Measurements from ENCODE around the gene C19orf33.

The C19orf33 gene

GRCh38 chr19:38280030-38280921, 23.8 kb upstream of the C19orf33 start:
- DNase-seq, result no peak

GRCh38 chr19:38281811-38282566, 22.1 kb upstream of the C19orf33 start:
- no peak for DNase-seq

GRCh38 chr19:38283271-38283670, 20.8 kb upstream of the C19orf33 start:
- DNase-seq, result no peak

- no peak for DNase-seq
Observed at GRCh38 chr19:38284422-38284821, 19.6 kb upstream of the C19orf33 start.

DNA sequence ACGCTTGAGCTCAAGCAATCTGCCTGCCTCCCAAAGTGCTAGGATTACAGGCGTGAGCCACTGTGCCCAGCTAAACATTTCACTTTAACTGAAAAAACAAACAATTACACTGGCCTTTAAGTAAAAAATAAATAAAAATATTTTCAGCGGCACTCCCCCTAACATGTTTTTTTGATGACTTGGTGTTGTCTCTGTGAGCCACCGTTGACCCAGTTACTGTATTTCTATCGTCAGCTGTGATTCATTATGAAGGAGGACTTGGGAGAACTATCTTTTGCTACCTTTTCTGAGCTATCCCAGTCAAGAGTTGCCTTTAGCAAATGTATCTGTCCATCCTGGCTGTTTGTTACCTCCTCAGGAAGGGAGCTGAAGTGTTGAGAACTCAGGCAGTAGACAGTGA, 18.5 kb upstream of the C19orf33 start:
- no peak for DNase-seq

DNA sequence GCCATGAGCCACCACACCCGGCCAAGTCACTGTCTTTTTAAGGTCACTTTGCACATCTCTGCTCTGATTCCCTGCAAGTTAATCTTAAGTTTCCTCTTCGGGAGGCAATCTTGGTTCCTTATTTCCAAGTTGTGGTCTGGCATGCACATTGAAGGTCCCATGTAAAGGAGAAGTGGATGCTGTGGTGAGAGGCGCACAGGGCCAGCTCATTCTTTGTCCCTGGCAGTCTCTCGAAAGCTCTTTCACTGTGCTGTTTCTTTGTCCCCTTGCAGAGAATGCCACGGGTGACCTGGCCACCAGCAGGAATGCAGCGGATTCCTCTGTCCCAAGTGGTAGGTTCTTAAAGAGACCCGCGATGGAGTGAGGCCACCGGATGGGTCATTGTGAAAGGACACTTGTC, 16.4 kb upstream of the C19orf33 start:
- DNase-seq, result peak; percentile 24

DNA sequence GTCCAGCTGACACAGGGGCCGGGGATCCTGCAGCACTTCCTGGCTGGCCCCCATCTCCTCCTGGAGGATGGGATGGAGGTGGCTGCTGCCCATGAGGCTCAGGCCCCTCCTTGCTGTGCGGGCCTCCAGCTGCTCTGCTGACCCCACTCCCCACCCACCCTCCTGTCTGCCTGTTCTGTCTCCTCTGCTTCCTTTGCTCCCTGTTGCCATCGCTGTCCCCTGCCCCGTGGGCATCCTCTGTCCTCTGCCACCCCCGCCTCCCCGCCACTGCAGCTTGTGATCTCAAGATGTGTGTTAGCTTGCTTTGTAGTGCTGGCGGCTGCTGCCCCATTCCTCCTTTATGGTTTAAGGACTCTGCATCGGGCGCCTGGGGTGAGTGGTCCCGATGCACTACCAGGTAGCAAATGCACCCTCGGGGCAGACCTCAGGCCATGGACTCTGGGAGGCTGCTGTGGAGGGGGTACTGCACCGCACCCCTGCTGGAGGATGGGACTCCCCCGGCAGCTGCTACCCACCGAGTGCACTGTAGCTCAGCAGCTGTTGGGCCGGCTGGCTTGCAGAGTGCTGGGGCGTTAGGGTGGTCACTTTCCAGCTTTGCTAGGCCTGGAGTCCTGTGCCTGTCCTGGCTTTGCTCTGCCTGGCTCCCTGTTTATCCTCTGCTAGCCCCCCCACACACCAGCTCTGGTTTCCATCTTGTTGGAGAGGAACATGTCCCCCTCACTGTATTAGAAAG, 15.8 kb upstream of the C19orf33 start:
- DNase-seq, result no peak

DNA sequence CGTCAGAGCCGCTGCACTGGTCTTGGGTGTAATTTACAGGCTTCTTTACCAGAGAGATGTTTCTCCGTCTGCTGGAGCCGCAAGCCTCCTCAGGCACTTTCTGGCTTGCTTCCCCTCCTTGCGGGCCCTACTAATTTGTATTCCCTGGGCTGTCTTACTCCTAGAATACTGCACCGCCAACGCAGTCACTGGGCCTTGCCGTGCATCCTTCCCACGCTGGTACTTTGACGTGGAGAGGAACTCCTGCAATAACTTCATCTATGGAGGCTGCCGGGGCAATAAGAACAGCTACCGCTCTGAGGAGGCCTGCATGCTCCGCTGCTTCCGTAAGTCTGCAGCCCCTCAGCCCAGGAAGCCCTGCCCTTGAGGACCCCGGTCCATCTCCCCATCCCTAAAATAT, 14.1 kb upstream of the C19orf33 start:
- DNase-seq, result no peak

GRCh38 chr19:38290631-38291147, 13.4 kb upstream of the C19orf33 start:
- no peak for DNase-seq

DNA sequence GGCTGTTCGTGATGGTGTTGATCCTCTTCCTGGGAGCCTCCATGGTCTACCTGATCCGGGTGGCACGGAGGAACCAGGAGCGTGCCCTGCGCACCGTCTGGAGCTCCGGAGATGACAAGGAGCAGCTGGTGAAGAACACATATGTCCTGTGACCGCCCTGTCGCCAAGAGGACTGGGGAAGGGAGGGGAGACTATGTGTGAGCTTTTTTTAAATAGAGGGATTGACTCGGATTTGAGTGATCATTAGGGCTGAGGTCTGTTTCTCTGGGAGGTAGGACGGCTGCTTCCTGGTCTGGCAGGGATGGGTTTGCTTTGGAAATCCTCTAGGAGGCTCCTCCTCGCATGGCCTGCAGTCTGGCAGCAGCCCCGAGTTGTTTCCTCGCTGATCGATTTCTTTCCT, 12.2 kb upstream of the C19orf33 start:
- DNase-seq, result no peak

- no peak for DNase-seq
Observed at GRCh38 chr19:38293281-38293680, 10.8 kb upstream of the C19orf33 start.

- peak; percentile 33 for DNase-seq
Observed at GRCh38 chr19:38294090-38294489, 10.0 kb upstream of the C19orf33 start.

DNA sequence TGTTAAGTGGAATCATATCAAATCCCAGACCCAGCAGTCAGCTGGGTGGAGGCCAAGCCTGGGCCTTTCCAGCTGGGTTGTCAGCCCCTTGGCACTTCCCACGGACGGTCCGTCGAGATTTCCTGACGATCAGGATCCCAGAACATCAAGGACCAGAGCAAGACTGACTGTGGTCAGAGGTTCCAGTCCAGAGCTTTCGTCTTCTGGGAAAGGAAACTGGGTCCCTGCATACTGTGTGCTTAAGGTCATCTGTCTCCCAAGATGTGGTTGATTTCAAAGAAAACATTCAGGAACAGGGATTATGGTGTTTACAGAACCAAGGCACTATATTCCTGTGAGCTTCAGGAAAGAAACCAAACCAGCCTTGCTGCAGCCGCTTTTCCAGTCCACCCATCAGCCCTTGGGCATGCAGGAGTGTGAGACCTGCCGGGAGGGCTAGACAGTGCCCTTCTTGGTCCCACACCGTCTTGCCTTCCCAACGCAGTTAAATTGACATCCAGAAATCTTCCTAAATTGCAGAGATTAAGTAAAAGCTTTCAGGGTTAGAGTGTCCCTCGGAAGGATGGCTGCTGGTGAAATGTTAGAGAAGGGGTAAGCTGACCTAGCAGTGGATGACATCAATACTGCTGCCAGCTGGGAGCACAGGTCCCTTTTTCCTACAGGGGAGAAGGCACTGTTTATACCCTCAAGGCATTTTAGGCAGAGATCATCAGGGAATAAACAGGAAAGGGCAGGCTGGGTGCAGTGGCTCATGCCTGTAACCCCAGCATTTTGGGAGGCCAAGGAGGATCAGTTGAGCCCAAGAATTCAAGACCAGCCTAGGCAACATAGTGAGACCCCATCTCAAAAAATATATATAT, 5.0 kb upstream of the C19orf33 start:
- DNase-seq, result no peak

- no peak for DNase-seq
Observed at GRCh38 chr19:38304352-38304865, 358 bp downstream of the C19orf33 start.

DNA sequence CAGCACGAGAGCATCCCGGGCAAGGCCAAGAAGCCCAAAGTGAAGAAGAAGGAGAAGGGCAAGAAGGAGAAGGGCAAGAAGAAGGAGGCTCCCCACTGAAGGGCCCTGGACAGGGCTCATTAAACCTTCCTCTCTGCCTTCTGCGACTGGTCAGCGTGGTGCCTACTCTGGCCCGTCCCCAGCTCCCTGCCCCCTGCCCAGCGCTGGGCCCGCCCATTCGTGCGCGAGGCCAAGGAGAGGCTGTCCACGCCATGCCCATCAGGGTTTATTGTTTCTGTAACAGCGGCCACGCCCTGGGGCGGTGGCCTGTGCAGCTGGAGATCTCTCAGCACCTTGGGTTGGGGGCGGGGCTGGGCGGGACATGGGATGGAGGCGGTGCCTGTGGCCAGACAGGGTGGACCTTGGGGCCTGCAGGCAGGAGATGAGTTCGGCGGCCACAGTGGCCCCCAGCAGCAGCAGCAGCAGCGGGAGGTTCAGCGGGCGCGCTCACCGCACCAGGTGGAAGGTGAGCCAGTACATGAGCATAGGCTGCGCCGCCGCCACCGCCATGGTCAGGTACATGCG, 897 bp downstream of the C19orf33 start:
- DNase-seq, result no peak

GRCh38 chr19:38306236-38306635, 2.2 kb downstream of the C19orf33 start:
- DNase-seq, result no peak

GRCh38 chr19:38307076-38307475, 3.0 kb downstream of the C19orf33 start:
- DNase-seq, result no peak

DNA sequence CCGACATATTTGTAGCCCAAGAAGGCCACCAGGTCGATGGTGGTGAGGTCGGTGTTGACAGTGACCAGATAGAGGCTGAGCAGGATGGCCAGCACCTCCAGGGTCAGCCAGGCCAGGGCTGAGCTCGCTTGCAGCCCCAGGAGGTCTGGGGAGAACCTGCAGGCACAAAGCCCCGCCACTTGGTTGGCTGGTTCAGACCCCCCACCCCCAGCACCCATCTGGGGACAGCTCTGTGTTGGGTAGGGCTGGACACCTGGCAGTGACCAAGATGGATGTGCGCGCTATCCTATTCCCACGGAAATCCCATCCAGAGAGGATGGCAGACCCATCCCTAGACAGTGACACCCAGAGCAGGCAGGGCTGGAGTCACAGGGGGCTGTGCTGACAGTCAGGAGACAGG, 3.5 kb downstream of the C19orf33 start:
- DNase-seq, result no peak

- DNase-seq, result no peak
Observed at GRCh38 chr19:38308006-38308766, 4.1 kb downstream of the C19orf33 start.

- DNase-seq, result no peak
Observed at GRCh38 chr19:38308926-38309614, 5.0 kb downstream of the C19orf33 start.

All from midbrain (tissue), 1 donor.